ENCODE results near the gene LAT.

The LAT gene

DNA sequence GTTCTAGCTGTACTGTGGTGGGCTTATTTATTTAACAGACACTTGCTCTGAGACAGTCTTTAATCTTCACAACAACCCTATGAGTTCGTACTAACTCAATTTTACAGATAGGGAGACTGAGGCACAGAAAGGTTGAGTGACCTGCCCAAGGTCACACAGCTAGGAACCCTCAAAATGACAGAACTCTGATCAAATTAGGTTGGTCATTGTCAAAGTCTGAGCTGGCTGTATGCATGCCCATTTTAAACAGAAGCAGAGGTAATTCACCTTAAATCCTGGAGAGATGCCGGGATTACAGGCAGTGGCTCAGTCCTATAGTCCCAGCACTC, 24.9 kb downstream of the LAT start:
- ChIA-PET POLR2A (interaction anchor here (1.2 kb wide), 1 partner anchor 18 kb away, joined by 3 read pairs; no protein-coding TSS in a partner anchor), CTCF (no interaction called here)
- TF ChIP-seq SP1 (IDR thresholded peaks at IDR 0.05) = no peak
- no peak for TF ChIP-seq SUZ12 (IDR thresholded peaks at IDR 0.05)
- TF ChIP-seq FOXA1 (IDR thresholded peaks at IDR 0.05) = no peak
- TF ChIP-seq ZNF384 (IDR thresholded peaks at IDR 0.05) = no peak
- no peak for TF ChIP-seq FOXK2 (IDR thresholded peaks at IDR 0.05)
- TF ChIP-seq TARDBP (IDR thresholded peaks at IDR 0.05) = no peak
- TF ChIP-seq BHLHE40 (IDR thresholded peaks at IDR 0.05; ENCODE audit: borderline replicate concordance) = no peak
- no peak for TF ChIP-seq L3MBTL2 (conservative IDR thresholded peaks at IDR 0.05)
- TF ChIP-seq CTBP1 (IDR thresholded peaks at IDR 0.05; ENCODE audit: borderline replicate concordance) = no peak
- TF ChIP-seq ARNT (IDR thresholded peaks at IDR 0.05) = no peak
- no peak for TF ChIP-seq NFRKB (IDR thresholded peaks at IDR 0.05)
- no peak for TF ChIP-seq LEF1 (IDR thresholded peaks at IDR 0.05; ENCODE audit: borderline replicate concordance)
- TF ChIP-seq ELF4 (IDR thresholded peaks at IDR 0.05) = no peak
- no peak for TF ChIP-seq FOXM1 (IDR thresholded peaks at IDR 0.05; ENCODE audit: borderline replicate concordance)
- TF ChIP-seq, protein P1, sequence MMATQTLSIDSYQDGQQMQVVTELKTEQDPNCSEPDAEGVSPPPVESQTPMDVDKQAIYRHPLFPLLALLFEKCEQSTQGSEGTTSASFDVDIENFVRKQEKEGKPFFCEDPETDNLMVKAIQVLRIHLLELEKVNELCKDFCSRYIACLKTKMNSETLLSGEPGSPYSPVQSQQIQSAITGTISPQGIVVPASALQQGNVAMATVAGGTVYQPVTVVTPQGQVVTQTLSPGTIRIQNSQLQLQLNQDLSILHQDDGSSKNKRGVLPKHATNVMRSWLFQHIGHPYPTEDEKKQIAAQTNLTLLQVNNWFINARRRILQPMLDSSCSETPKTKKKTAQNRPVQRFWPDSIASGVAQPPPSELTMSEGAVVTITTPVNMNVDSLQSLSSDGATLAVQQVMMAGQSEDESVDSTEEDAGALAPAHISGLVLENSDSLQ (IDR thresholded peaks at IDR 0.05) = no peak
- TF ChIP-seq HDGF (IDR thresholded peaks at IDR 0.05; ENCODE audit: borderline replicate concordance) = no peak
- DNase-seq (ENCODE audit: extremely low spot score) = no peak

DNA sequence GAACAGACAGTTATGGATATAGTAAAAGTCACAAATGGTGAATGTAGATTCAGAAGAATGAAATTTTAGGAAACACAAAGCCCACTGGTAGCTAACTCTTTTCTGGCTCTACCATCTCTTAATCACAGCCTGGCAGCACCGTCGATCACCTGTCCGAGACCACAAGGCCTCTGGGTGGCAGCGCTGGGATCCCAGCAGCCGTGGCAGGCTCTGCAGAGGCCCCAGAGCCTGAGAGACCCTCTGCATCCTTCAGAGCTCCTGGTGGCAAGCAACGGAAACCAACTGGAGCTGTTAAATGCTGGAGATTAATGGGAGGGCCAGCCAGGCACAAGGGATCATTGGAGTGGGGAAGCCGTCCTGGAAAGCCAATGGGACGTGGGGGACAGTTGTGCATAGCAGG, 26.3 kb downstream of the LAT start:
- ChIA-PET POLR2A (no interaction called here), CTCF (interaction anchor here (0.6 kb wide), 1 partner anchor 9 kb away, joined by 6 read pairs; no protein-coding TSS in a partner anchor)
- peak; percentile 42 for DNase-seq (ENCODE audit: extremely low spot score)

DNA sequence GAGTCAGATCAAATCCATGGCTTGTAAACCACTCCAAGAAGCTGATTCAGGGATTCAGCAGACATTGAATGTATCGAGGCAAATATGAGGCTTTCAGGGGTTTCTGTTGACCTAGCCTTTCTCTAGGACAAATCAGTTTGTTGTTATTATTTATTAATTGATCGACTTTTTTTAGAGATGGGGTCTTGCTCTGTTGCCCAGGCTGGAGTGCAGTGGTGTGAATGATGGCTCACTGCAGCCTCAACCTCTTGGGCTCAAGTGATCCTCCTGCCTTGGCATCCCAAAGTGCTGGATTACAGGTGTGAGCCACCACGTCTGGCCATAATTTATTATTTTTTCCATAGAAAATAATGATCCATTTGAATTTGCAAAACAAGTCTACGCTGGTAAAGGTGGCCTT, 27.0 kb downstream of the LAT start:
- CTCF ChIA-PET = no interaction called here

More for the DNA sequence above, 26.3 kb downstream of the LAT start:
- TF ChIP-seq SP1 (IDR thresholded peaks at IDR 0.05) (no peak), SUZ12 (IDR thresholded peaks at IDR 0.05) (no peak), ARNT (IDR thresholded peaks at IDR 0.05) (no peak), FOXM1 (IDR thresholded peaks at IDR 0.05; ENCODE audit: borderline replicate concordance) (no peak), HDGF (IDR thresholded peaks at IDR 0.05; ENCODE audit: borderline replicate concordance) (no peak), ELF4 (IDR thresholded peaks at IDR 0.05) (no peak), BHLHE40 (IDR thresholded peaks at IDR 0.05; ENCODE audit: borderline replicate concordance) (no peak), CTBP1 (IDR thresholded peaks at IDR 0.05; ENCODE audit: borderline replicate concordance) (no peak), FOXK2 (IDR thresholded peaks at IDR 0.05) (no peak), TARDBP (IDR thresholded peaks at IDR 0.05) (no peak), ZNF384 (IDR thresholded peaks at IDR 0.05) (no peak)
- TF ChIP-seq, protein P1 (IDR thresholded peaks at IDR 0.05) = no peak

DNA sequence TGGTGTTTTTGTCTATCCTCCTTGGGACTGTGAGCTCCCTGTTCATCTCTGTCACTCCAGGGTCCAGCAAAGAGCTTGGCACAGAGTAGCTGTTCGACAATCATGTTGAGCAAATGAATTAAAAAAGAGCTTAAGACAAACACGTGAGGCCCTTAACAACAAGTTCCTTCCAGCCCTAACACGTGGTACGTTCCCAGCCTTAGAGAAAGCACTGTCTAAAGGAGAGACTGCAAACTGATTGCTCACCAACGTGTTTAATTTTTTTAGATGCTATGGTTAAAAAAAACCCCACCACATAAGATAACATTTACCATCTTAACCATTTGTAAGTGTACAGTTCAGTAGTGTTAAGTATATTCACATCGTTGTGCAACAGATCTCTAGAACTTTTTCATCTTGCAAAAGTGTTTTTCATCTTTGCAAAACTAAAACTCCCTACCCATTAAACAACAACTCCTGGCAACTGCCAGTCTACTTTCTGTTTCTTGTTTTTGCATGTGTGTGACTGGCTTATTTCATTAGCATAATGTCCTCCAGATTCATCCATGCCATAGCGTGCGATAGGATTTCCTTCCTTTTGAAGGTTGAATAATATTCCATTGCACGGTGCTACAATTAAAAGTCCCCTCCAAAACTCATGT, 28.2 kb downstream of the LAT start:
- POLR2A ChIA-PET = no interaction called here
- TF ChIP-seq FOXA1 (IDR thresholded peaks at IDR 0.05) = no peak
- TF ChIP-seq CTBP1 (IDR thresholded peaks at IDR 0.05; ENCODE audit: borderline replicate concordance) = no peak
- TF ChIP-seq BHLHE40 (IDR thresholded peaks at IDR 0.05; ENCODE audit: borderline replicate concordance) = no peak
- no peak for TF ChIP-seq SUZ12 (IDR thresholded peaks at IDR 0.05)
- no peak for TF ChIP-seq ZNF384 (IDR thresholded peaks at IDR 0.05)
- TF ChIP-seq ARNT (IDR thresholded peaks at IDR 0.05) = no peak
- no peak for TF ChIP-seq HDGF (IDR thresholded peaks at IDR 0.05; ENCODE audit: borderline replicate concordance)
- TF ChIP-seq SP1 (IDR thresholded peaks at IDR 0.05) = no peak
- no peak for TF ChIP-seq ELF4 (IDR thresholded peaks at IDR 0.05)
- TF ChIP-seq FOXM1 (IDR thresholded peaks at IDR 0.05; ENCODE audit: borderline replicate concordance) = no peak
- TF ChIP-seq TARDBP (IDR thresholded peaks at IDR 0.05) = no peak
- TF ChIP-seq LEF1 (IDR thresholded peaks at IDR 0.05; ENCODE audit: borderline replicate concordance) = no peak
- TF ChIP-seq L3MBTL2 (conservative IDR thresholded peaks at IDR 0.05) = no peak
- no peak for DNase-seq (ENCODE audit: extremely low spot score)
- CTCF ChIA-PET = no interaction called here

More for the DNA sequence above, 27.0 kb downstream of the LAT start:
- TF ChIP-seq FOXA1 (IDR thresholded peaks at IDR 0.05) (no peak), ELF4 (IDR thresholded peaks at IDR 0.05) (no peak), NFRKB (IDR thresholded peaks at IDR 0.05) (no peak), CTBP1 (IDR thresholded peaks at IDR 0.05; ENCODE audit: borderline replicate concordance) (no peak), LEF1 (IDR thresholded peaks at IDR 0.05; ENCODE audit: borderline replicate concordance) (no peak), ZNF384 (IDR thresholded peaks at IDR 0.05) (no peak), FOXM1 (IDR thresholded peaks at IDR 0.05; ENCODE audit: borderline replicate concordance) (no peak), HDGF (IDR thresholded peaks at IDR 0.05; ENCODE audit: borderline replicate concordance) (no peak), FOXK2 (IDR thresholded peaks at IDR 0.05) (no peak), SP1 (IDR thresholded peaks at IDR 0.05) (no peak), SUZ12 (IDR thresholded peaks at IDR 0.05) (no peak), BHLHE40 (IDR thresholded peaks at IDR 0.05; ENCODE audit: borderline replicate concordance) (no peak), ARNT (IDR thresholded peaks at IDR 0.05) (no peak), L3MBTL2 (conservative IDR thresholded peaks at IDR 0.05) (no peak), TARDBP (IDR thresholded peaks at IDR 0.05) (no peak)
- TF ChIP-seq, protein P1 (IDR thresholded peaks at IDR 0.05) = no peak
- POLR2A ChIA-PET = no interaction called here
- DNase-seq (ENCODE audit: extremely low spot score) = no peak

DNA sequence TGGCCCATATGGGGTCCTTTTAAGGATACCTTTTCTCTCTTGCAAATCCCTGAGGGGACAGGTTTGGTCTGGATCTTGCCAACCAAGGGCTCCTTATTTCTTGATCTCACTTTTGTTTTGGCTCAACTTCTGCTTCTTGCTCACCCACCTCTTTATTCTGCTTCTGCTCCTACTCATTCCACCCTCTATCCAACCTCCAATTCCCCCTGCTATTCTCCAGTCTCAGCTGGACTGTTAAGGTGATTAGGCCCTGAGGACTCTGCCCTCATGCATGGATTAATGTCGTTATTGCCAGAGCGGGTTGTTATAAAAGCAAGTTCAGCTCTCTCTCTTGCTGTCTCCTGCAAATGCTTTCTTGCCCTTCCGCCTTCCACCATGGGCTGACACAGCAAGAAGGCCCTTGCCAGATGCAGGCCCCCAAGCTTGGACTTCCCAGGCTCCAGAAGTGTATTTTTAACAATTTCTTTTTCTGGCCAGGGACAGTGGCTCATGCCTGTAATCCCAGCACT, 29.8 kb downstream of the LAT start:
- TF ChIP-seq FOXM1 (IDR thresholded peaks at IDR 0.05; ENCODE audit: borderline replicate concordance) (no peak), BHLHE40 (IDR thresholded peaks at IDR 0.05; ENCODE audit: borderline replicate concordance) (no peak), ZNF384 (IDR thresholded peaks at IDR 0.05) (no peak), ELF4 (IDR thresholded peaks at IDR 0.05) (no peak), SP1 (IDR thresholded peaks at IDR 0.05) (no peak), SUZ12 (IDR thresholded peaks at IDR 0.05) (no peak), TARDBP (IDR thresholded peaks at IDR 0.05) (no peak), FOXK2 (IDR thresholded peaks at IDR 0.05) (no peak), HDGF (IDR thresholded peaks at IDR 0.05; ENCODE audit: borderline replicate concordance) (no peak), FOXA1 (IDR thresholded peaks at IDR 0.05) (no peak)
- TF ChIP-seq, protein P1 (IDR thresholded peaks at IDR 0.05) = no peak
- DNase-seq (ENCODE audit: extremely low spot score) = no peak
- ChIA-PET CTCF (no interaction called here), POLR2A (no interaction called here)
